K562 (cell line): ENCODE data around the gene GPER1. TPM values are rescaled to one million over a fixed set of nuclear protein-coding genes. Genes with fewer than 3 reads are reported as not detected.

Experiments used
- ATAC-seq: fragments of 200-7000 bp; cut with Tn5 transposase; 3 replicates; pipeline ENCODE4 v1.9.1; 2020; ENCODE audit warnings: moderate library complexity
- BruUV-seq: library from RNA; stranded (reverse); fragments of 400-500 nt; replicated peaks from 2 replicates; lab custom pipeline; 2021; lab: Mats Ljungman, UMichigan
- CTCF ChIA-PET: fragments of 300-600 bp; formaldehyde crosslinking; extraction: SDS; loops from one replicate; lab custom pipeline; 2021; ENCODE audit warnings: low intra/inter-chr PET ratio; lab: Yijun Ruan, JAX
- POLR2A ChIA-PET: fragments of 300-600, 350-650 bp; sonication (Branson Sonifier 250); formaldehyde crosslinking; extraction: SDS; loops from one replicate; lab custom pipeline; 2021; ENCODE audit warnings: antibody characterized with exemption, inconsistent platforms; lab: Yijun Ruan, JAX
- DNase-seq, 4 experiments: peaks; one replicate each; pipeline versions ENCODE4 v3.0.0 to v3.0.0-alpha.2; 2011 to 2018; ENCODE audit warnings: low spot score in 3 of 4, mixed read lengths in 3 of 4; ENCODE audit errors: extremely low read depth in 1 of 4
- FAIRE-seq: peaks from 2 replicates; lab custom pipeline; 2011; peaks lifted over from hg19 to GRCh38; lab: Jason Lieb, UNC
- H2AFZ ChIP-seq: 2 replicates; pipeline ENCODE4 v1.6.0; 2011; ENCODE audit warnings: low read depth, low read length, control low read depth, inconsistent platforms
- H3K27ac ChIP-seq: fragments of 200-600 bp; 3 replicates; pipeline ENCODE4 v1.8.0; 2011; ENCODE audit warnings: low read depth, mild to moderate bottlenecking, control low read depth, inconsistent platforms, low read length, moderate library complexity, mixed read lengths; ENCODE audit errors: extremely low read depth
- H3K27me3 ChIP-seq, 2 experiments: fragments of 300-600 bp in 1 of 2; 2 replicates in 1 of 2; 3 replicates in 1 of 2; pipeline versions ENCODE4 v1.6.0 to v1.8.0; 2011; ENCODE audit warnings: inconsistent platforms in 2 of 2, low read length in 2 of 2, mild to moderate bottlenecking in 1 of 2, mixed read lengths in 1 of 2, moderate library complexity in 1 of 2; ENCODE audit not compliant: control insufficient read depth in 2 of 2, insufficient read depth in 2 of 2
- H3K36me3 ChIP-seq: fragments of 300-600 bp; 3 replicates; pipeline ENCODE4 v1.8.0; 2011; ENCODE audit warnings: mild to moderate bottlenecking, low read length, inconsistent platforms; ENCODE audit not compliant: control insufficient read depth, insufficient read depth
- H3K4me1 ChIP-seq, 2 experiments: fragments of 200-600 bp in 1 of 2; replicated peaks in 1 of 2; 2 replicates in 1 of 2; 3 replicates in 1 of 2; pipeline versions ENCODE4 v1.5.1 to v1.8.0; 2011; ENCODE audit warnings: inconsistent platforms in 2 of 2, low read length in 2 of 2, mild to moderate bottlenecking in 1 of 2, mixed read lengths in 1 of 2, moderate library complexity in 1 of 2; ENCODE audit not compliant: control insufficient read depth in 2 of 2, insufficient read depth in 2 of 2
- H3K4me2 ChIP-seq: 2 replicates; pipeline ENCODE4 v1.6.1; 2011; ENCODE audit warnings: low read length, control low read depth, inconsistent platforms, mixed read lengths; ENCODE audit not compliant: insufficient read depth
- H3K4me3 ChIP-seq: fragments of 200-600 bp; sonication (generic), shearing (Covaris generic); 2 replicates; pipeline ENCODE4 v1.5.1; 2016; ENCODE audit warnings: control low read depth, inconsistent platforms
- H3K79me2 ChIP-seq: fragments of 200-600 bp; 3 replicates; pipeline ENCODE4 v1.8.0; 2011; ENCODE audit warnings: low read length, inconsistent platforms; ENCODE audit not compliant: control insufficient read depth, insufficient read depth
- H3K9ac ChIP-seq, 2 experiments: 2 replicates each; pipeline versions ENCODE4 v1.6.0 to v1.6.1; 2011; ENCODE audit warnings: low read depth in 2 of 2, low read length in 2 of 2, control low read depth in 1 of 2, inconsistent platforms in 1 of 2, mild to moderate bottlenecking in 1 of 2, mixed read lengths in 1 of 2; ENCODE audit not compliant: insufficient read depth in 1 of 2
- H3K9me1 ChIP-seq: one replicate; pipeline ENCODE4 v1.6.0; 2011; ENCODE audit warnings: inconsistent platforms, mild to moderate bottlenecking, low read length, moderate library complexity; ENCODE audit not compliant: control insufficient read depth, insufficient read depth
- H3K9me3 ChIP-seq: replicated peaks from 2 replicates; pipeline ENCODE4 v1.5.1; 2011; ENCODE audit warnings: low read depth, low read length, inconsistent platforms; ENCODE audit not compliant: control insufficient read depth, insufficient read depth
- H4K20me1 ChIP-seq: replicated peaks from 2 replicates; pipeline ENCODE4 v1.6.1; 2011; ENCODE audit warnings: low read length, inconsistent platforms, mixed read lengths; ENCODE audit not compliant: control insufficient read depth, insufficient read depth
- HSF4 ChIP-seq: fragments of 250-450 bp; sonication (Bioruptor Pico); IDR thresholded peaks from 2 replicates; pipeline ENCODE4 v2.1.2; 2022; ENCODE audit warnings: mild to moderate bottlenecking, moderate library complexity, borderline replicate concordance
- JUND ChIP-seq, 2 experiments: IDR thresholded peaks; 2 replicates in 1 of 2; 3 replicates in 1 of 2; pipeline ENCODE4 v1.6.1; 2011; ENCODE audit warnings: borderline replicate concordance in 2 of 2, low read depth in 2 of 2, low read length in 2 of 2, improper control_type of control experiment in 1 of 2, missing biosample characterization in 1 of 2, missing genetic modification characterization in 1 of 2, missing genetic modification reagents in 1 of 2
- RAD21 ChIP-seq, 2 experiments: fragments of 250-450 bp in 1 of 2; fragments of 450-650 bp in 1 of 2; sonication (Bioruptor Pico) in 1 of 2; formaldehyde crosslinking in 1 of 2; IDR thresholded peaks in 1 of 2; conservative IDR thresholded peaks in 1 of 2; 2 replicates each; pipeline versions ENCODE4 v1.4.0 to v1.8.0; 2020 to 2022; ENCODE audit warnings: mild to moderate bottlenecking in 2 of 2, moderate library complexity in 1 of 2
- SREBF2 ChIP-seq: sonication (generic); formaldehyde crosslinking; IDR thresholded peaks from 2 replicates; pipeline ENCODE4 v1.4.0; 2020; ENCODE audit warnings: mild to moderate bottlenecking, missing genetic modification reagents
- THRA ChIP-seq: fragments of 450-650 bp; IDR thresholded peaks from 2 replicates; pipeline ENCODE4 v1.6.1; 2017; ENCODE audit warnings: mild to moderate bottlenecking, moderate library complexity
- ZNF507 ChIP-seq: conservative IDR thresholded peaks from 2 replicates; pipeline ENCODE4 v1.6.1; 2017; ENCODE audit warnings: missing genetic modification characterization, missing compliant biosample characterization
- ZNF551 ChIP-seq: fragments of 250-450 bp; sonication (Bioruptor Pico); IDR thresholded peaks from 2 replicates; pipeline ENCODE4 v1.5.0; 2021; ENCODE audit warnings: mild to moderate bottlenecking, moderate library complexity
- ZNF696 ChIP-seq: fragments of 250-450 bp; sonication (Bioruptor Pico); conservative IDR thresholded peaks from 2 replicates; pipeline ENCODE4 v1.4.0; 2020; ENCODE audit warnings: mild to moderate bottlenecking, moderate library complexity
- WGBS: fragments of 100-300 bp; shearing (Covaris generic); methylation state at CpG from one replicate; pipeline ENCODE4 v1.1.6; 2016; ENCODE audit warnings: low coverage, mixed read lengths; ENCODE audit not compliant: insufficient coverage; ENCODE audit errors: missing lambda C conversion rate; 5-methylcytosine and 5-hydroxymethylcytosine counted together
- in situ Hi-C: fragments of 300-500 bp; cut with MboI; formaldehyde crosslinking; loops from 4 replicates; pipeline ENCODE4 v1.15.0; 2018; ENCODE audit warnings: inconsistent platforms, mixed read lengths
- intact Hi-C: fragments of 100-400 bp; cut with micrococcal nuclease; formaldehyde crosslinking; loops from 2 replicates; pipeline ENCODE4 v1.14.2; 2022
- polyA plus RNA-seq, 8 experiments: library from polyadenylated mRNA; depleted of rRNA in 4 of 8; stranded (reverse) in 5 of 8; unstranded in 3 of 8; fragments of >200 nt; fragmentation: Nextera tagmentation in 2 of 8; fragmentation: Illumina TruSeq in 1 of 8; extraction: Ambion mirVana in 2 of 8; extraction: Trizol in 1 of 8; gene quantifications; 2 replicates each; pipeline versions ENCODE4 v1.2.1 to v1.2.3, GENCODE V29; 2011 to 2014; ENCODE audit warnings: inconsistent platforms in 1 of 8, missing spikeins in 1 of 8
- total RNA-seq, 7 experiments: library from RNA; depleted of rRNA in 6 of 7; stranded (reverse); fragments of >200 nt in 6 of 7; fragmentation: Illumina TruSeq in 2 of 7; extraction: Trizol in 2 of 7; gene quantifications; 2 replicates each; pipeline versions ENCODE4 v1.2.1 to v1.2.3, GENCODE V29; 2011 to 2021; ENCODE audit warnings: low replicate concordance in 1 of 7
- TF ChIP-seq, protein P1 (sequence below): fragments of 250-450 bp; sonication (Bioruptor Pico); IDR thresholded peaks from 2 replicates; pipeline ENCODE4 v1.5.0; 2020; ENCODE audit warnings: mild to moderate bottlenecking, borderline replicate concordance
- TF ChIP-seq, protein P2 (sequence below): fragments of 250-450 bp; sonication (Bioruptor Pico); IDR thresholded peaks from 2 replicates; pipeline ENCODE4 v1.4.0; 2020

GPER1 gene
- total and polyA plus RNA-seq, 9 of the 15 experiments (the other 6 are each of a cell fraction or from before 2014, with no cell fraction given): 0.04 to 0.09 (median 0.08) TPM; not detected in 6

DNA sequence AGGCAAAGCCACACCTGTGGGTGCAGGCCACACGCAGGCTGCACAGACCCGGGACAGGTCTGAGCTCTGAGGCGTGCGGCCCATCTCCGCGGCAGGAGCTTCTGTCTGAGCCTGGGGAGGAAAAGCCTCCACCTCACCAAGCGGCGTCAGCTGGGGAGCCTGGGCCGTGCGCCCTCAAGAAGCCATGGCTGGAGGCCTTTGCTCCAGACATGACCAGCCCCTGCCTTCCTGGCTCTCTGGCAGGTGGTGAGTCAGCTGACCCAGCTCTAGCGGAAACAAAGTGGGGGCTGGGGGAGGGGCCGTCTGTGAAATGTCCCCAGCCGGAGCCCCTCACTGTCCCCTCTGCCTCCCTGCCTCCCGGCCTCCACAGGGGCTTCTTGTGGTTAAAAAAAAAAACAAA lies 12.5 kb downstream of the GPER1 start:
- WGBS: 93% methylated on average over 10 of the region's 14 CpGs
- Histone ChIP-seq H3K4me1 (peaks cover 5 to 44% of the 10 kb centered on the region in 2 experiments; a peak in 4 of 5 replicates), H4K20me1 (peaks cover 4% of the 10 kb centered on the region; the same call in 1 of the 2 replicates), H3K27me3 (no peaks in the 10 kb centered on the region), H3K36me3 (no peaks in the 10 kb centered on the region; the same call in 2 of the 3 replicates), H3K27ac (no peak overlapping the region), H3K4me3 (no peak overlapping the region), H3K9me3 (no peaks in the 10 kb centered on the region), H3K4me2 (no peak overlapping the region), H3K79me2 (peaks cover 5% of the 10 kb centered on the region; the same call in 1 of the 3 replicates), H2AFZ (no peak overlapping the region), H3K9ac (peak overlapping the region in 1 of 2 experiments; percentile 45; a peak in 1 of 4 replicates), H3K9me1 (no peaks in the 10 kb centered on the region)
- ATAC-seq: no peak
- no TSS peak for BruUV-seq
- intact Hi-C loops: no loop called here
- ChIA-PET POLR2A (interaction anchor here (0.7 kb wide), 1 partner anchor 45 kb away, joined by 3 read pairs; no protein-coding TSS in a partner anchor), CTCF (no interaction called here)
- no peak for DNase-seq
- no peak for FAIRE-seq
- in situ Hi-C loops: no loop called here
- no peak for TF ChIP-seq HSF4 (CRISPR knock-in tag)
- TF ChIP-seq, protein P1, sequence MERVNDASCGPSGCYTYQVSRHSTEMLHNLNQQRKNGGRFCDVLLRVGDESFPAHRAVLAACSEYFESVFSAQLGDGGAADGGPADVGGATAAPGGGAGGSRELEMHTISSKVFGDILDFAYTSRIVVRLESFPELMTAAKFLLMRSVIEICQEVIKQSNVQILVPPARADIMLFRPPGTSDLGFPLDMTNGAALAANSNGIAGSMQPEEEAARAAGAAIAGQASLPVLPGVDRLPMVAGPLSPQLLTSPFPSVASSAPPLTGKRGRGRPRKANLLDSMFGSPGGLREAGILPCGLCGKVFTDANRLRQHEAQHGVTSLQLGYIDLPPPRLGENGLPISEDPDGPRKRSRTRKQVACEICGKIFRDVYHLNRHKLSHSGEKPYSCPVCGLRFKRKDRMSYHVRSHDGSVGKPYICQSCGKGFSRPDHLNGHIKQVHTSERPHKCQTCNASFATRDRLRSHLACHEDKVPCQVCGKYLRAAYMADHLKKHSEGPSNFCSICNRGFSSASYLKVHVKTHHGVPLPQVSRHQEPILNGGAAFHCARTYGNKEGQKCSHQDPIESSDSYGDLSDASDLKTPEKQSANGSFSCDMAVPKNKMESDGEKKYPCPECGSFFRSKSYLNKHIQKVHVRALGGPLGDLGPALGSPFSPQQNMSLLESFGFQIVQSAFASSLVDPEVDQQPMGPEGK: no peak
- TF ChIP-seq, protein P2, sequence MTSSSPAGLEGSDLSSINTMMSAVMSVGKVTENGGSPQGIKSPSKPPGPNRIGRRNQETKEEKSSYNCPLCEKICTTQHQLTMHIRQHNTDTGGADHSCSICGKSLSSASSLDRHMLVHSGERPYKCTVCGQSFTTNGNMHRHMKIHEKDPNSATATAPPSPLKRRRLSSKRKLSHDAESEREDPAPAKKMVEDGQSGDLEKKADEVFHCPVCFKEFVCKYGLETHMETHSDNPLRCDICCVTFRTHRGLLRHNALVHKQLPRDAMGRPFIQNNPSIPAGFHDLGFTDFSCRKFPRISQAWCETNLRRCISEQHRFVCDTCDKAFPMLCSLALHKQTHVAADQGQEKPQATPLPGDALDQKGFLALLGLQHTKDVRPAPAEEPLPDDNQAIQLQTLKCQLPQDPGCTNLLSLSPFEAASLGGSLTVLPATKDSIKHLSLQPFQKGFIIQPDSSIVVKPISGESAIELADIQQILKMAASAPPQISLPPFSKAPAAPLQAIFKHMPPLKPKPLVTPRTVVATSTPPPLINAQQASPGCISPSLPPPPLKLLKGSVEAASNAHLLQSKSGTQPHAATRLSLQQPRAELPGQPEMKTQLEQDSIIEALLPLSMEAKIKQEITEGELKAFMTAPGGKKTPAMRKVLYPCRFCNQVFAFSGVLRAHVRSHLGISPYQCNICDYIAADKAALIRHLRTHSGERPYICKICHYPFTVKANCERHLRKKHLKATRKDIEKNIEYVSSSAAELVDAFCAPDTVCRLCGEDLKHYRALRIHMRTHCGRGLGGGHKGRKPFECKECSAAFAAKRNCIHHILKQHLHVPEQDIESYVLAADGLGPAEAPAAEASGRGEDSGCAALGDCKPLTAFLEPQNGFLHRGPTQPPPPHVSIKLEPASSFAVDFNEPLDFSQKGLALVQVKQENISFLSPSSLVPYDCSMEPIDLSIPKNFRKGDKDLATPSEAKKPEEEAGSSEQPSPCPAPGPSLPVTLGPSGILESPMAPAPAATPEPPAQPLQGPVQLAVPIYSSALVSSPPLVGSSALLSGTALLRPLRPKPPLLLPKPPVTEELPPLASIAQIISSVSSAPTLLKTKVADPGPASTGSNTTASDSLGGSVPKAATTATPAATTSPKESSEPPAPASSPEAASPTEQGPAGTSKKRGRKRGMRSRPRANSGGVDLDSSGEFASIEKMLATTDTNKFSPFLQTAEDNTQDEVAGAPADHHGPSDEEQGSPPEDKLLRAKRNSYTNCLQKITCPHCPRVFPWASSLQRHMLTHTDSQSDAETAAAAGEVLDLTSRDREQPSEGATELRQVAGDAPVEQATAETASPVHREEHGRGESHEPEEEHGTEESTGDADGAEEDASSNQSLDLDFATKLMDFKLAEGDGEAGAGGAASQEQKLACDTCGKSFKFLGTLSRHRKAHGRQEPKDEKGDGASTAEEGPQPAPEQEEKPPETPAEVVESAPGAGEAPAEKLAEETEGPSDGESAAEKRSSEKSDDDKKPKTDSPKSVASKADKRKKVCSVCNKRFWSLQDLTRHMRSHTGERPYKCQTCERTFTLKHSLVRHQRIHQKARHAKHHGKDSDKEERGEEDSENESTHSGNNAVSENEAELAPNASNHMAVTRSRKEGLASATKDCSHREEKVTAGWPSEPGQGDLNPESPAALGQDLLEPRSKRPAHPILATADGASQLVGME (CRISPR knock-in tag): no peak
- TF ChIP-seq SREBF2 (CRISPR knock-in tag): no peak
- TF ChIP-seq ZNF551 (CRISPR knock-in tag): no peak
- no peak for TF ChIP-seq JUND (IDR thresholded peaks at IDR 0.05; ENCODE audit: borderline replicate concordance, low read depth, low read length)
- TF ChIP-seq JUND (tag; IDR thresholded peaks at IDR 0.05; ENCODE audit: borderline replicate concordance, low read depth, low read length): no peak
- TF ChIP-seq ZNF507 (tag): no peak
- TF ChIP-seq THRA: no peak
- TF ChIP-seq RAD21 (CRISPR knock-in tag; conservative IDR thresholded peaks at IDR 0.05 in 1 of 2, IDR thresholded peaks at IDR 0.05 in 1 of 2): no peak
- no peak for TF ChIP-seq ZNF696 (CRISPR knock-in tag)
